NCI-H446 treated with DMSO at 0.1 percent for 48 hours (cell line): ENCODE results near the gene STK24.

Experiments used
- DNase-seq: peaks from one replicate; lab custom pipeline; 2025; lab: John Stamatoyannopoulos, UW

The STK24 gene

DNA sequence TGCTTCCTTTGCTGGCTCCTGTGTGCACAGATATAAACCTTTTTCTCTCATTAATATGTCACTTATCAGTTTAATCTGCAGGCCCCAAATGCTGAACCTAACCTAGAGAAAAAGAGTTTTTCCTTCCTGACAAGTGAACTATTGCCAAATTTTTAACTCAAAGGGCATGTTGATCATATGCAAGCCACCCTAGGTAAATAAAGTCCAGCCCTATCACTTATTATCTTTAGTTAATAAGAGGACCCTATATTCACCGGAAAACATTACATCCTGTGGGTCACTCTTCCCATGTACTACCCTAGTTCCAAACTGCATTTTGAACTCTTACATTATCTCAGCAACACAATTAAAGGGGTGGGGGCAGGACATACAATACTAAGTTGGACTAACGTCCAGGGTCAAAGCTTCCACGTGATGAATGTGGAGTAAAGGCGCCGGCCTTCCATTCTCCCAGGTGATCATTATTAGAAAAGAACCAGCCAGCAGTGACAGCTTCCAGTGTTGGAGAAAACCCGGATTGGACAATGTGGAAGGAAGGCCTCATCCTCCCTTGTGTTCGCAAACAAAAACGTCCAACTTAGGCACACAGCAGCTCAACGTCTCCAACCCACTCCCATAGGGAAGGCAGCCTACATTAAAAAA is 86.6 kb downstream of the STK24 start:
- no peak for DNase-seq

DNA sequence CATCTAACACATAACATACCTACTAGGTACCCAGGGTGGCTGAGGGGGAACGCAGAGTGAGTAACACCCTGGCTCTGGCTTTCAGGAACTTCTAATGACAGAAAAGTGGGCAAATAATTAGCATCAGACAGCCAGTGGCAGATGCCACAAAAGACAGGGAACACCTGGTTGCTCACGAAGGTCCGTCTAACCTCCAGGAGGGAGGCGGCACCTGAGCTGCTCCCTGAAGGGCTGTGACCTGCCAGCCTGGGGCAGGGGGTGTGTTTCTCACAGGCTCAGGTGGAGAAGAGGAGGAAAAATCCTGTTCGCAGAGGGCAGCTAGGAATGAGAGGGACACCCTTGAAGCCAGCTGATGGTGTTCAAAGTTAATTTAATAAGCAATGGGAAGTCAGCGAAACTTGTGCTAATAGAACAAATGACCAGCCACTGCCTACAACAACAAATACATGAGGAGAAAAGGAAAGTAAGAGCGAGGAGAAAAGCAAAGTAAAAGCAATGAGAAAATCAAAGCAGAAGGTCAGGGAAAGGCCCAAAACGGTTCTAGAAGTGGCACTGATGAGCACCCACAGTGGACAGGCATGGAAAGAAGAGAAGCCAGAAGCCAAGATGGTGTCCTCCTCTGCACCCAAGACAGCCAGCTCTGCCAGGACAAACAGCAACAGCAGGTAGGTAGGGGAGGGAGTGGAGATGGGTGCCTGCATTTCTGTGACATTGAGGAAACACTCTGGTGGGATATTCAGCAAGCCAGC is 87.3 kb downstream of the STK24 start:
- DNase-seq = no peak

DNA sequence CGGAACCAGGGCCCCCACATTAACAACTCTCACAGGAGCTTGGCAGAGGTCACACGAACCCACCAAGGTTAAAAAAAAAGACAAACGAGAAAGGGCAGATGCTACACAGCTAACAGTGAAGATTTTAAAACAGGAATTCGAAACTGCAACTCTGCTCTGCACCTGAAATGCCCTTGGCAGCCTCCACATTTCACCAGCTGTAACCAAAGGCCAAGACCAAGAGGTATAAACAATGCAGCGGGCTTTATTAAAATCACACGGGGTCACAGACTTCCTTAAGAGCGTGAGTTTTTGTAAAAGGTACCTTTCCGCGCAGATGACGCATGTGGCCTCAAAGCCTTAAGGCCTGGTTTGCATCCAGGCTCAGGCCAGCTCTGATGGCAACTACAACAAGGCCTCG is 88.2 kb downstream of the STK24 start:
- DNase-seq = no peak

DNA sequence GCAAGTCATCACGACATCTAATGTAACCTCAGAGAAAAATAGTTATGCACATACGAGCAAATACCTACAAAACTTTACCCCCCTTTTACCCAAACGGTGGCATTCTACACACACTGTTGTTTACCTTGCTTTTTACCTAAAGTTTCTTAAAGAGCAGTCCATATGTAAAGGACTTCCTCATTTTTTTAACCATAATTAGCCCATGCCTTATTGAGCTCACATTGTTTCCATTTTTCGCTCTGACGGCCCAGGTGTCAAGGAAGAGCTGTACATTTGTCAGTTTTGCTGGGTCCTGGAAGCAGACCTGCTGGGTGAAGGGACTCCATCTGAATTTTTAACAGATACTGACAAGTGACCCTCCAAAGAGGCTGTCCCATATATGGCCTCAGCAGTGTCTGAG is 89.4 kb downstream of the STK24 start:
- DNase-seq = no peak

DNA sequence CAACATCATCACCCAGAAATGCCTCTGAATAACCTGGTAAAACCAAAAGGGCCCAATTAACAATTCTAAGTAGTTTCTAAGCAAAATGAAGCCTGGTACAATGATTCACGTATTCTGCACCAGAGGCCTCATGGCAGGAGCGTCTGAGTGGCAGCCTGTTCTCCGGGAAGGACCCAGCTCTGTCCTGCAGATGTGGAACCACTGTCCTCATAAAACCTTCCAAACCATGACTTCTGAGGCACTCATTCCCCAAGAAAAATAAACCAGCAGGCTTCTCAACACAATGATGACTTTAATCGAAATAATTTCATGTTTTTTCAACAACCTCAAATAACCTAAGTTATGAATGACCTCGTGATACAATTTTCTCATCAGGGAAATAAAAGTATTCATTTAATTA is 89.9 kb downstream of the STK24 start:
- DNase-seq = no peak

DNA sequence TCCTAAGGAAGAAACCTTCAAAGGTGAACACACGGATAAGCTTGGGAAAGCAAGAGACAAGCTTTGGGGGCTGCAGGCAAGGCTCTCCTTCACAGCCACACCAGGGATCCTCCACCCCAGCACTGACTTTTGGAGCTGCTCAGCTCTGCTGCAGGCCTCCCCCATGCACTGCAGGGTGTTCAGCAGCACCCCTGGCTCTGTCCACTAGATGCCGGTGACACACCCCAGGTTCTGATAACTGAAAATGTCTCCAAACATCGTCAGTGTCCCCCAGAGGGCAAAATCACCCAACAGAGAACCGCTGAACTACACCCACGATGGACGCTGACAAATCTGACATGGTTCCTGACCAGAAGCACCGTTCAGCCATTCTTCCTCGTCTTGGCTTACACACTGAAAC is 90.5 kb downstream of the STK24 start:
- no peak for DNase-seq

DNA sequence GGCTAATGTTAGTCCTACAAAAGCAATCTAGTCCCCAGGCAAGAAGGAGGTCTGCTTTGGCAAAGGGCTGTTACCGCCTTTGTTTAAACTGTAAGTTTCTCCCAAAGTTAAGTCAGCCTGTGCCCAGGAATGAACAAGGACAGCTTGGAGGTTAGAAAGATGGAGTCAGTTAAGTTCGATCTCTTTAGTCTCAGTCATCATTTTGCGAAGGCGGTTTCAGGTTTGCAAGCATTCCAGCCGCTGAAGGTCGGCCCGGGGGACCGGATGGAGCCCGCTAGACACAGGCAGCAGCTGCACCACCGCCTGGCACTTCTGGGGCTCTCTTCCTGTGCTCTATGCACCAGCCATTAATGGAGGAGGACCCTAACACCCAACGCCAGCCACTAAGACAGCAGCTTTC is 91.3 kb downstream of the STK24 start:
- DNase-seq = no peak

DNA sequence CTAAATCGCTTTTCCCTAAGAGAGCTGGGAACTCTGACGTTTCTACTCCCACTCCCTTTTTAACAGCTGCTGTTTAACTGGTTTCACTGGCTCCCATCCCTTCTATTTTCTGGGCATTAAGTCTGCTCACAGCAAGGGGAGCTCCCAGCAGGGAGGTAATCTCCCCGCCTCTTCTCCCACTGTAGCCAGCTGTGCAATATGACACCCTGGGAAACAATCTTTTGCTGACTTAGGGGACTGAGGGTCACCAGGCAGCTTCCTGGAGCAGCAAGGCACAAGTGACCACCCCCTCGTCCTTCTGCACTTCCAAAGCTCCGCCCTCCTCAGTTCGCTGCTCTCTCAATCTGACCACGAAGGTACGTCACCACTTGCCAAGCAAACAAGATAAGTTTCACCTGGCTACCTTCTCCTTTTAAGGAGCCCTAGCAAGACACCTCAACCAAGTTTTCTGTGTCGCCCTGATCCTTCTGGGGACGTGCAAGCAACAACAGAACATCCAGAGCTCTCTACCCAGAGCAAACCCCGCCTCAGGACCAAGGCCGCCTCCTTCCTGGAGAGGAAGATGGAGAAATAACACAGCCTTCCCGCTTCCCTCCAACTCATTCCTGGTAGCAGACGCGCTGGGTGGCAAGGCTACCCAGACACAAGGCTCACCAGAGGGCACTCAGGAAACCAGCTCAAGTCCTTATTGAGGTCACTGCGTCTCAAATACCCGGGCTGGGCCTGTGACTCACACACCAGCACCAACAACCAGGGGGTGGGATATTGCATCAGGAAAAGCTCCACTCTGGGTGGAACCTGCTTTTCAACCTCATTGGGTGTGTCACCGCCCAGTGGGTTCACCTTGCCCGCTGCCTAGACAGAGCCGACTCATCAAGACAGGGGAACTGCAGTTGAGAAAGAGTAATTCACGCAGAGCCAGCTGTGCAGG is 92.4 kb downstream of the STK24 start:
- peak; percentile 10 for DNase-seq

DNA sequence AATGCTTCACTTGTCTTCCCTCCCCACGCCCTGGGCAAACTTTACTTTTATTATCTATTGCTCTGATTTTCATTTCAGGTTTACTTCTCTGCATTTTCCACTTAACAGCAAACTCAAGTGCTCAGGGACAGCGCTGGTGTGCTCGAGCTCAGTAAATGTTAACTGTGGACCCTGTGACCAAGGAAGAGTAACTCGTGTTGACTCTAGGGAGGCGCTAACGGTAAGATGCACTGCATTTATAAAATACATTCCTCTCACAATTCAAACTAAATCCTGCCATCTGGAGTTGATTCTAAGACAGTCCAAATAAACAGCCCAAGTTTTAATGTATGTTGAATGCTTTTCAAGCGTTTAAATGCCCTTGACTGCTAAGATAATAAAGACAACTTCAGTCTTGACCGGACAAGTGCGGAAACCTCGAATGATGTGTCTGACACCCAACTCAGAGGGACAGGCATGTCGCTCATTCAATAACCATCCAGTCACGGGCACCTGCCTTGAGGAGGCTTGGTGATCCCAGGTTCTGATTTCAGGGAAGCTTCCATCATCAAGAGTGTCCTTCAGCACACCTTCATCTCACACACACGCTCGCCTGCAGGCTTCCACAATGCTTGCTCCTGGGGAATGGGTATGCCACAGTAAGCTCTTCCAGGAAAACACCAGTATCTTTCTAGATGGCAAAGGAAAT is 93.2 kb downstream of the STK24 start:
- DNase-seq = no peak

DNA sequence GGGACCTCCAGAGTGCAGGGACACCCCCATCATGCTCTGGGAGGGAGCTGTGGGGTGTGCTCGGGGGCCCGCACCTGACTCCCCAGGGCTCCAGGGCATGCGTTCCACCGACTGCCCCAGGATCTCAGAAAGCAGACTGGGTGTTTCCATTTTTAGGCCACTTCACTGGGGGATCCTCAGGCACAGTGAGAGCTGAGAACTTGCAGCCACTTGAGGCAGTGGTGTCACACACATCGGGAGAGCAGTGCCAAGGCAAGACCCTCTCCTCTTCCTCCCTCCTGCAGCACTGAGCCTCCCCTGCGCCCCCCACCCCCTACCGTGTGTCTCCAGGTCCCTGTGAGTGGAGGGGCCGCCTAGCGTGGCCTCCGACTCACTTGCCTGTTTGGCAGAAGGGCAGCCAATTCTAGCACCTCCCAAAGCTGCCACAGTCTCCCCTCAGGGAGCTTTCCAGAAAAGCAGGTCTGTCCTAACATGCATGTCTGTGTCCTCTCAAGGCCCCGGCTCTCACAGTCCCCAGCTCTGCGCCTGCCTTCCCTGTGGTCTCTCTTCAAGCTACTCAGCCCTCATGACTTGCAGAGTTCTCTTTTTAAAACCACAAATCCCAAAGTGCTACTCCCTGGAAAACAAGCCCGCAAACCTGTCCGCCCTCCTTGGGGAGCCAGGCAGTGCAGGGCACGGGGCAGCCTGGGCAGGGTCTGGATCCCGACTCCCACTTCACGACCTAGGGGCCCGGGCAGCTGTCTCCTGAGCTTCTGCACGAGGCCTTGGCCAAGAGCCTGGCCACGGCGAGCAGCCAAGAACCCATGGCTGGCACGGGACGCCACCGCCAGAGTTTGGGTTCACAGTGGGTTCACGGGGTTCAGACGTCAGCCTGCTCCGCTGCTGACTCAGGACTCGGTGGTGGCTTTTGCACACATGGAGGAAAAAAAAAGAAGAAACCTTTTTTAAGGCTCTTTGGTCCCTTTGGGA is 94.1 kb downstream of the STK24 start:
- peak; percentile 4 for DNase-seq

DNA sequence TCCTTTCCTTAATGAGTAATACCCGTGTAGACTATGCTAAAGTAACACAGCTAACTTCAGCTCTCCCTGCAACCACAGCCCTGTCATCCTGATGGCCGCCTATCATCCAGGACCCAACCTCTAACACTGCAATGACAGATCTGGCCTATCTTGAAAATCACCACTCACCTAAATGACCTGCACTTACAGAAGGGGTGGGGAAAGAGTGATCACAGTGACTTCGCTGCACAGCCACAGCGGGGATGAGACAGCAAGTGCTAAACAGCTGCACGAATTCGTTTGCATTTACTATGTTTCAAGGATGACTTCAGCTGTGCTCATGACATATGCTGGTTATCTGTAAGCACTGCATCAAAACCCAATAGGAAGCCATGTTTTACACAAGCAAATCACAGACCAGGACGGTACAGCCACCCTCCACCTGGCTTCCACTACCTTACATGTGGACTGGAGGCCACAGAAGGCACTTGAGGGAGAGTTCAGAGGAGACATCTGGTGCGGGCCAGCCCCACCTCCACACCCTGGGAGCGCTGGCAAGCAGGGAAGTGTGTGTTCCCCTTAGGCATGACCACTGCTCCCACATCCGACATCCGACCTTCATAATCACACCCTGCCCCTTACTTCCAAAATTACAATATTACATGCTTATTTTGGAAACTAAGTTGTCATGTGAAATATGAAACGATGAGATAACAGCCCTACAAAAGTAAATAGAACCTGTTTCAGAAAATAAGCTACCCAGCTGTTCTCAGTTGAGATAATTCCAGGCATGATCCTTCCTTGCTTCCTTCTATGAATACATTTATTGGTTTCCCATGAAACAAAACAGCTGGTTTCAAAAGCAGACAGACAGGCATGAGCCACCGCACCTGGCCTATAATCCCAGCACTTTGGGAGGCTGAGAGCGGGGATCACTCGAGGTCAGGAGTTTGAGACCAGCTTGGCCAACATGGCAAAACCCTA is 95.7 kb downstream of the STK24 start:
- no peak for DNase-seq

DNA sequence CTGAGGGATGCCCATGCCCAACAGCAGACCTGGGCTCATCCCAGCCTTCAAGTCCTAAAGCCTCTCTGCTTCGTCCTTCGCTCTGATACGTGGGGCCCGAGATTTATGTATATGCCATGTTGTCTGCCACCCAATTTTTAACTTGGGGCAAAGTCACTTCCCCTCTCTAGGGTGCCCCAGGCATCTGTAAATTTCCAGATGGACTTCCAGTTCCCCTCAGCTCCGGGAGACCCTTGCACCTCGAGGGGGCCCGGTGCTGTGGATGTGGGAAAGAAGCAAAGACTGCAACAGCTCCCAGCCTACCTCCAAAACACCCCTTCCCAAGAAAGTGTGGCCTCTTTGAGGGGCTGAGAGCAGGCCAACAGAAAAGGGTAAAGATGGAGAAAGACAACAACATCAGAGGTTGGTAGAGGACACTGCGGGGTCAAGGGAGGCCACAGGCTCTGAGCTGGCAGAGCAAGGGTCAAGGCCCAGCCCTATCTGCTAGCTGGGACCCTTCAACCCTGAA is 97.4 kb downstream of the STK24 start:
- DNase-seq = no peak

DNA sequence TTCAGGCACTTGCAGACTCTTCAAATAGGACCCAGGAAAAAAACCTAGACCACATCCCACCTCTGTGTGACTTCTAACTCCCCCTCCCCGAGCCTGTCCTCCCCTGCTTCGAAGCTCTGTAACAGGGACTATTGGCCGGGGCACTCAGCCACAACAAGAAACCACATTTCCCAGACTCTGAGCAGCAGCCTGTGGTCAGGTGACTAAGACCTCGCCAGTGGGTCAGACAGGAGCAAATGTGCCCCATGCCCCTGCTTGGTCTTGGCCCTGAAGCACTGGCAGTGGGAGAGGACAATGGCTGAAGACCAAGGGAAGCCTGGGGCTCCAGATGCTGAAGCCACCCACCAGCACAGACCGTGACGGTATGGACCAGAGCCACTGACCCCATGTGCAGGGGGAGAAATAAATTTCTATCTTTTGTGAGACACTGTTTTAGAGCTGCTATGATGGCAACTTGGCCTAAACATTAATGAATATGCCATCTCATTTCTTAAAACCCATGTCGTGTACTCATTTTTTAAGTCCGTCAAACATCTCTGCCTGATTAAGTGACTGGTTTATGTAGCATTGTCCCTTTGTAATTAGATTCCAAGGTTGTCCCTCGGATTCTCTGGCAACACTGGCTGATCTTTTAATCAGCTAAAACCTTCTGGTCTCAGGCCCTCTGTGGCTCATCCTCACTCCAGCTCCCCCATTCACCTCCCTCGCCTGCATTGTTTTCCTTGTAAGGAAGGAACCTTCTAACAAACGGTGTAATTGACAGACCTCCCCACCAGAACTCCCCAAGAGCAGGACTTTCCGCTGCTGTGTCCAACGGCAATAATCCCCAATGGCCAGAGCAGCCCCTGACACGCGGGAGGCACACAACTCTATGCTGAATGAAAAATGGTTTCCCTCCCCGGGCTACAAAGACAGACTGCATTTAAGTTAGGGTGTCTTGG is 98.4 kb downstream of the STK24 start:
- DNase-seq = no peak

DNA sequence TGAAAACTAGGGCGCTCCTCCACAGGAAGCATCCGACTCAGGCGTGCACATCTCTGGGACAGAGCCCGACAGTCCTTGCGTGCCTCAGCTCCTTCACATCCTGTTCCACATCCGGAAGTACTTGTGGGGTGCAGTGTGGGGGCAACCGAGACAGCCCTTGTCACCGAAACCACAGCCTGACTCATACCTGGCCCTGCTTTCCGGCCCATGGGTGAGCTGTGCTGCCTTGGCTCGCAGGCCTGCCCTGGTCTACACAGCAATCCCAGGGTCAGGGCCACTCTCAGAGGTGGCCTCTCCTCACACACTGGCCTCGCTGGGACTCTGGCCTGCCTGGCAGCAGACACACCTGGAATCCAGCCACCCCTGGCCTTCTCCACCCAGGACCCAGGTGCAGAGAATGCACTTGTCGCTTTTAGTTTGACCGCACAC is 100.4 kb downstream of the STK24 start:
- no peak for DNase-seq

DNA sequence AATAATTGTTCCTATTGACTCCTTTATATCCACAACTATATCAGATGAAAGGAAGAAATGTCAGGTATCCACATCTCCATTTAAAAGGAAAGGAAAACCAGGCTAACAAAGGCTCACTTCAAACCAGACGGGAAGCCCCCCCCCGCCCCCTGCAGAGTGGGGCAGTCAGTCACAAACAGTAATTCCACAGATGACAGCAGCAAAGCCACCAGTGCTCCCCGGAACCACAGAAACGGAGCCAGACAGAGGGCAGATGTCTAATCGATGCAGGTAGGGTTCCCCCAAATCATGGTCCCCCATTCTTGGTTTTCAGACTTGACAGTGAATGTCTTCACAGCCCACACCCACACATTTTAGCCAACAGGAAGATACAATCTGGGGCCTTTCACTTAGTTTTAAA is 100.8 kb downstream of the STK24 start:
- DNase-seq = no peak

DNA sequence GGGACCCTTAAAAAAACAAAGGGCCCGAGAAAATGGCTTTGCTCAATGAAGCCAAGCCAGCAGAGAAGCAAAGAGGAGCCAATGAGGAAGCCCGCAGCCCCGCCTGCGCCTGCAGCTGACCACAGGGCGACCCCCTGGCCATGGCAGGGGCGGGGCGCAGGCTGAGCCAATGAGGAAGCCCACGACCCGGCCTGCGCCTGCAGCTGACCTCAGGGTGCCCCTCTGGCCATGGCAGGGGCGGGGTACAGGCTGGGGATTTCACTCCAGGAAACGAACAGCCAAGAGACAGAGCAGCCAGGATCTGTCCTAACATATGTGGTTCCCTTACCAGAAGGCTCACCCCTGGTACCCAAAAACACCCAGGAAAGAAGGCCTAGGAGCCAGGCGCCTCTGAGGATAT is 101.4 kb downstream of the STK24 start:
- no peak for DNase-seq

DNA sequence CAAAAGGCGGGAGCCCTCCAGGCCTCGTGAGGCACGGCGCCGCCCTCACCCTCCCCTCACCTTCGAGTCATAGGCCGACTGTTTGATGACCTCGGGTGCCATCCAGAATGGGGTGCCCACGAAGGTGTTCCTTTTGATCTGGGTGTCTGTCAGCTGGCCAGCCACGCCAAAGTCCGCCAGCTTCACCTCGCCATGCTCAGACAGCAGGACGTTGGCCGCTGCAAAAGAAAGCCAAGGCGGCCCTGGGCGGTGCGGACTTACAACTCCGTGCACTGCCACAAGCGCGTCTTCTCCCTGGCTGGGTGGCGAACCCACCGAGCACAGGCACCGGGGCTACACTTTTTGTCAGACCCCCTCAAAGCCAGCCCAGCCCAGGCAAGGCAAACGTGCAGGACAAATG is 102.1 kb downstream of the STK24 start:
- no peak for DNase-seq

DNA sequence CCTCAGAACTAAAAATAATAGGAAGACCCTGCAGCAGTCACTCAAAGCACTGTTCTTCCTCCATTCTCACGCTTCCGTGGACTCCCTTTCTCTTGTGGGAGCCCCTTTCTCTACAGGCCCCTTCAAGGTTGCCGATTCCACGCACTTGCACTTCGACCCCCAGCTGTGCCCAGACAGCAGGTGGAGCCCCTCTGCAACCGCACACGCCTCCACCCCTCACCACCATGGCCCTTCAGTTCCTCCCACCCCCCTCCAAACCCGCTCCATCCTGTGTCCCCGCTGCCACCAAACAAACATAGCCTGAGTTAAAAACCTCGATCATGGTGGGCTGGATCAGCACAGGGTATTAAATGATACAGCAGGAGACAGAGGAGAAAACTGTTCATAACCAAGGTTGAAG is 102.6 kb downstream of the STK24 start:
- no peak for DNase-seq

DNA sequence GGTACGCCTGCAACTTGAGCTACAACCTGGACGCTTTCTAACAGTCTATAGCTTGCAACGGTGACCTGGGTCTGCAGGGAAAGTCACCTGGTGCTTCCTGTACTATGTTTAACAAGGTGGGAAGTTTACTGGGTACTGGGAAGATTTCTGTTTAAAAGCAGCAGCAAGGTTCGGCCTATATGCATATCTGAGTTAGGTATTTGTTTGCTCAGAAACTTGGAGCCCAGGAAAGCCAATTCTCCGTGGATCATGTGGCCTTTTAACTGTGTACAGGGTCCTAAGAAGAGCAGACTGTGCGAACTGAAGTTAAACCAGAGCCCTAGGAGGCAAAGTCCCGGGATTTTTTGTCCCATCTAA is 103.1 kb downstream of the STK24 start:
- DNase-seq = no peak
